HG02884 (cell line): ENCODE results near the gene SLC4A4.

Source experiments
- ATAC-seq: cut with Tn5 transposase; IDR thresholded peaks from one replicate; pipeline ENCODE4 v1.9.1; 2021; ENCODE audit warnings: mild to moderate bottlenecking, moderate library complexity; ENCODE audit not compliant: unreplicated experiment

SLC4A4 gene

GRCh38 chr4:71468116-71468710 lies 129.4 kb downstream of the SLC4A4 start:
- ATAC-seq: no peak

DNA sequence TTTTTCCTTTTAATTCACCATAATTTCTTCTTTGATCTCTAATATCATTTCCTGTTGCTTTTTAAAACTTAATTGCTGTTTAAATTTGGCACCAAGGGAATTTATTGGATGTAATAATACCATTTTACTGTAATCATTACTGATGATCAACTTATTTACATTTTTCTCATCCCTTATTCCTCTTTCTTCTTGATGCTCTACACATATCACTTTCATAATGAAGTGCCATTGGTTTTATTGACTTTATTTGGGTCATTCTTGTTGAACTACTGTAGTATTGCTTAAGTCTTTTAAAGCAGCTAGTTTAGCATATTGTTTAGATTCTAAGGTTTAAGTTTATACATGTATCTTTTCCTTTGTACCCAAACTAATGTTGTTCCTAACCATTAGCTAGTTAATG lies 130.7 kb downstream of the SLC4A4 start:
- no peak for ATAC-seq

DNA sequence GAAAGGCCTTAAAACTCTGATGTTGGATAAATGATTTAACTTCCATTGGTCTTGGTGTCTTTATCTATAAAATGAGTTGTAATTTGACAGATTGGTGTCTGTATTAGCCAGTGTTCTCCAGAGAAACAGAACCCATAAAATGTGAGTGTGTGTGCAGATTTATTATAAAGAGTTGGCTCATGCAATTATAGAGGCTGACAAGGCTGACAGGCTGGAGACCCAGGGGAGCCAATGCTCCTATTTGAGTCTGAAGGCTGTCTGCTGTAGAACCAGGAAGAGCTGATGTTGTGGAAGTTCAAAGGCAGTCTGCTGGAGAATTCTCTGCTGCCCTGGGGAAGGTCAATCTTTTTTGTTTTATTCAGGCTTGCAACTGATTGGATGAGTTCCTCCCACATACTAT lies 131.7 kb downstream of the SLC4A4 start:
- ATAC-seq: no peak

GRCh38 chr4:71472946-71473345 lies 134.1 kb downstream of the SLC4A4 start:
- ATAC-seq: no peak

- no peak for ATAC-seq
Measured at GRCh38 chr4:71473541-71474240, 134.9 kb downstream of the SLC4A4 start.

GRCh38 chr4:71474731-71475130 lies 135.9 kb downstream of the SLC4A4 start:
- ATAC-seq: no peak

DNA sequence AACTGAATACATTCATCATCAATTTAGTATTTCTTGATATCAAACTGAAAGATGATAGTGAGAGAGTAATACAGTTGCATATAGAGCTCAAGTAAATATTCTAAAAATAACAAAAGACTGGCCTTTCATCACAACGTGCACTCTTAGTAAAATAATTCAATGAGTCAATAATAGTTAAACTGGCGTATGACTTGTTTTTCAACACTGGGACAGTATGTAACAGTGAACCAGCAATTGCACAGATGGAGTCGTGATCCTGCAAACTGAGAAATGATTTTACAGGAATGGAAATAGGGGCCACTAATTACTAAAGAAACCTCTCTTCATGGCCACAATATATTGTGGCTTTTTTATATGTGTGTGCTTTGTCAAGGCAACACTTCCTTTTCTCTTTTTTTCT lies 137.4 kb downstream of the SLC4A4 start:
- ATAC-seq: no peak

GRCh38 chr4:71486550-71487343 lies 147.9 kb downstream of the SLC4A4 start:
- ATAC-seq: no peak

DNA sequence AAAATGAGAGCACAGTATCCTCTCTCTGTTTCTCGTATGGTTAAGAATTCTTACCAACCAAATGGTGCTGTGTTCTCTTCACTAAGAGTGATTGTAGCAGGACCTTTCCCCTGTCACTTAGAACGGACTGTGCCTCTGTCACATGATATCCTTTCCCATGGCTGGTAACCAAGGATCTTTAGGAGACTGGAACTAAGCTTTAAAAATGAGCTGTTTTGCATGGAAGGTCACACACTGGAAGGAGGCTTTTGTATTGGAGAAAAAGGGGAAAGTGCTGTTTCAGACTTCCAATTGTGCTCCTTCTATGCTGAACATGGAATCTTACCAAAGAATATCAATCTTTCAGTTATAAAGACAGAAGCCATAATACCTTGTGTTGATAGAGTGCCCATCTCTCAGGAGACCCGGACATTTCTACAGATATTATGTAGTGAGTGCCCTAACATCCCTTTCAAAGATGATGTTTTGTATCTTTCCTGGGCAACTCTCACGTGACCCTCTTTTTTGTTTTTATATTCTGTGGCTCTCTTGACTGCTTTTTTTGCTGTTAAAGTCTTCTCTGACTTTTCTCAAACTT lies 148.6 kb downstream of the SLC4A4 start:
- ATAC-seq: no peak

DNA sequence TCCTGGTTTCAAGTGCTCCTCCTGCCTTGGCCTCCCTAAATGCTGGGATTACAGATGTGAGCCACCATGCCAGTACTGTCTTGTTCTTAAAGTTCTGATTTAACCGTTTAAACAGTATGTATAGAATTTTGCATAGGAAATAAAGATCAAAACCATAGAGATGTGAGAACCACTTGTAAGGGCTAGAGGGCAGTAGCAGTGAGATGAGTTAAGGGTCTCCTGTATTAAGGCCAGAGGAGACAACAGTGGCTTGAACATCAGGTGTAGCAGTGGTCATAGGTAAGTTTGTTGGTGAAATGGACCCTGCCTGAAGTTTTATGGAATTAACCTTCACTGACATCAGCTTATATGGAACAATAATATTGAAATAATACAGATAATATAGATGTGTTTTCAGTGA lies 155.7 kb downstream of the SLC4A4 start:
- ATAC-seq: no peak

- no peak for ATAC-seq
Measured at GRCh38 chr4:71495454-71495853, 156.6 kb downstream of the SLC4A4 start.

- no peak for ATAC-seq
Measured at GRCh38 chr4:71497078-71497477, 158.3 kb downstream of the SLC4A4 start.

- no peak for ATAC-seq
Measured at GRCh38 chr4:71498002-71498401, 159.2 kb downstream of the SLC4A4 start.

- no peak for ATAC-seq
Measured at GRCh38 chr4:71498625-71499024, 159.8 kb downstream of the SLC4A4 start.

DNA sequence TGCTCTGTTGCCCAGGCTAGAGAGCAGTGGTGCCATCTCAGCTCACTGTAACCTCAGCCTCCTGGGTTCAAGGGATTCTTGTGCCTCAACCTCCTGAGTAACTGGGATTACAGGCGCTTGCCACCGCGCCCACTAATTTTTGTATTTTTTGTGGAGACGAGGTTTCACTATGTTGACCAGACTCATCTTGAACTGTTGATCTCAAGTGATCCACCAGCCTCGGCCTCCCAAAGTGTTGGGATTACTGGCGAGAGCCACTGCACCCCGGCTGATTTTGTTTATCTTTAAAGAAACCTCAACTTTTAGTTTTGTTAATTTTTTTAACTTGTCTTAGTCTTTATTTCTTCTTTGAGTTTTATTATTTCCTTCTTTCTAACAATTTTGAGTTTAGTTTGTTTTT lies 163.2 kb downstream of the SLC4A4 start:
- ATAC-seq: no peak

- no peak for ATAC-seq
Measured at GRCh38 chr4:71518283-71518989, 179.6 kb downstream of the SLC4A4 start.

- ATAC-seq: no peak
Measured at GRCh38 chr4:71520308-71520707, 181.5 kb downstream of the SLC4A4 start.

DNA sequence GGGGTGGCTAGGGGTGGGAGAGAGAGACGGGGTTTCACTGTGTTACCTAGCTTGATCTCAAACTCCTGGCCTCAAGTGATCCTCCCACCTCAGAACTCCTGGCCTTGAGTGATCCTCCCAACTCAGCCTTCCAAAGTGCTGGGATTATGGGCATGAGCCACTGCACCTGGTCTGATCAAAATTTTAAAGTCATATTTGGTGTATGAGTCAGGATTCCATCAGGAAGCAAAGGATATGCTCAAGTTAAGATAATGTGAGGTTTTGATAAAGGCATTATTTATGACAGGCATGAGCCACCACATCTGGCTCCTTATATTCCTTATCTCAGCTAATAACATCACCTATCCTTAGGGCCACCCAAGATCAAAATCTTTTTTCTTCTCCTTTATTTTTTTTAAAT lies 182.0 kb downstream of the SLC4A4 start:
- no peak for ATAC-seq

- no peak for ATAC-seq
Measured at GRCh38 chr4:71524756-71525155, 185.9 kb downstream of the SLC4A4 start.

DNA sequence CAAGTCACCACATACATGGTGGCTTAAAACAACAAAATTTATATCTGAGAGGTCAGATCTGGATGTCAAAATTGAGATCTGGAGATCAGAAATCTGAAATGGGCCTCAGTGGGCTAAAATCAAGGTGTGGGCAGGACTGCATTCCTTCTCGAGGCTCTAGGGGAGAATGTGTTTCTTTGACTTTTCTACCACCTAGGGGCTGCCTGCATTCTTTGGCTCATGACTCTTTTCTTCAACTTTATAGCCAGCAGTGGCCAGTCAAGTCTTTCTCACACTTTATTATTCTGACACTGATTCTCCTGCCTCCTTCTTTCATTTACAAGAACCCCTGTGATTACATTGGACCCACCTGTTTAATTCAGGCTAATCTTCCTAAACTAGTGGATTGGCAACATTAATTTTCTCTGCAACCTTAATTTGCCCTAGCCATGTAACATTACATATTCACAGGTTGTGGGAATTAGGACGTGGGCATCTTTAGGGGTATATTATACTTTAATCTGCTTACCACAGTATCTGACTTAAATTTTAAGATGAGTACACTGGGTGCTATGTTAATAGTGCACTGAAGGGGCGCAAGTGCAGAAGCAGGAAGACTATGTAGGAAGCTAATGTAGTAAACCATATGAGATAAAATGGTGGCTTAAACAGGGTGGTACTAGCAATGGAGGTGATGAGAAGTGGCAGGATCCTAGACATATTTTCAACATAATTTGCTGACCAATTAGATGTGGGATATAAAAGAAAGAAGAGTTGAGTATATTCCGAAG lies 188.0 kb downstream of the SLC4A4 start:
- no peak for ATAC-seq
